ENCODE results near the gene NYAP1. TPM values are rescaled to one million over a fixed set of nuclear protein-coding genes. Genes with fewer than 3 reads are reported as not detected.
"Not testable (repeated sequence)": the region's sequence is repeated elsewhere in the genome, so short reads cannot be mapped to it uniquely, and the experiment has no call there.

The NYAP1 gene
- total RNA-seq, 1 donor, result under 0.01 TPM

DNA sequence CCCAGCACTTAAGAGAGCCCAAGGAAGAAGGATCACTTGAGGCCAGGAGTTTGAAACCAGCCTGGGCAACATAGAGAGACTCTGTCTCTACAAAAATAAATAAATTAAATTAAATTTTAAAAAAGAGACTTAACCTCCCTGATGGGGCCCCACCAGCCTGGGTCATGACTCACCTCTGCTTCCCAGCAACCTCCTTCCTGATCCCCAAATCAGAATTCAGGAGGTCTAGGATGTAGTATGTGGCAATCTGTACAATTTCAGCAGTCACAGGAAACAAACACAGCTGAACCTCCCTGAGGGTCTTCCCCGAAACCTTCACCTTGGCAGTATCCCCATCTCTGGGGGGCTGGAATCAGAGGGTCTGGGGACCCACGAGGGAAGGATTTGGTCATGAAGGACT, 37.7 kb upstream of the NYAP1 start:
- peak; percentile 91 for DNase-seq (ENCODE audit: insufficient read length, low spot score, missing footprints)
- peaks cover 22% of the 10 kb centered on the region for H3K4me1 ChIP-seq (ENCODE audit: insufficient read depth, low read length)

DNA sequence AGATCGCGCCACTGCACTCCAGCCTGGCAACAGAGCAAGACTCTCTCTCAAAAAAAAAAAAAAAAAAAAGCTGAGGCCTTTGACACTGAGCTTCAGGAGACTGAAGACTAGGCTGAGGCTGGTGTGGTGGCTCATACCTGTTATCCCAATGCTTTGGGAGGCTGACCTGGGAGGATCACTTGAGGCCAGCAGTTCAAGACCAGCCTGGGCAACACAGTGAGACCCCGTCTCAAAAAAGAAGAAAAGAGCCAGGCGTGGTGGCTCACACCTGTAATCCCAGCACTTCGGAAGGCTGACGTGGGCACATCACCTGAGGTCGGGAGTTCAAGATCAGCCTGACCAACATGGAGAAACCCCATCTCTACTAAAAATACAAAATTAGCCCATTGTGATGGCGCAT, 36.4 kb upstream of the NYAP1 start:
- H2AFZ ChIP-seq (ENCODE audit: low read length); H3K9me3 ChIP-seq (ENCODE audit: low read depth, low read length); H3K27me3 ChIP-seq (ENCODE audit: insufficient read depth, low read length); DNase-seq (ENCODE audit: insufficient read length, low spot score, missing footprints); H3K27ac ChIP-seq (ENCODE audit: low read depth, low read length); H4K20me1 ChIP-seq (ENCODE audit: insufficient read depth, low read length); H3K4me2 ChIP-seq (ENCODE audit: insufficient read depth, low read length); H3K36me3 ChIP-seq (ENCODE audit: insufficient read depth, low read length); H3K79me2 ChIP-seq (ENCODE audit: insufficient read depth, low read length); H3K4me3 ChIP-seq (ENCODE audit: insufficient read depth, low read length): not testable (repeated sequence)
- H3K4me1 ChIP-seq (ENCODE audit: insufficient read depth, low read length), result peaks cover 22% of the 10 kb centered on the region

More for the DNA sequence above, 37.7 kb upstream of the NYAP1 start:
- H2AFZ ChIP-seq (ENCODE audit: low read length), result peak overlapping the region; percentile 86
- no peak overlapping the region for H3K4me2 ChIP-seq (ENCODE audit: insufficient read depth, low read length)
- peak overlapping the region; percentile 47 for H3K27ac ChIP-seq (ENCODE audit: low read depth, low read length)
- H4K20me1 ChIP-seq (ENCODE audit: insufficient read depth, low read length), result no peaks in the 10 kb centered on the region
- H3K79me2 ChIP-seq (ENCODE audit: insufficient read depth, low read length), result no peaks in the 10 kb centered on the region
- H3K36me3 ChIP-seq (ENCODE audit: insufficient read depth, low read length), result no peaks in the 10 kb centered on the region
- H3K27me3 ChIP-seq (ENCODE audit: insufficient read depth, low read length), result no peaks in the 10 kb centered on the region
- no peak overlapping the region for H3K4me3 ChIP-seq (ENCODE audit: insufficient read depth, low read length)
- H3K9me3 ChIP-seq (ENCODE audit: low read depth, low read length), result no peaks in the 10 kb centered on the region
- TF ChIP-seq, protein P1, sequence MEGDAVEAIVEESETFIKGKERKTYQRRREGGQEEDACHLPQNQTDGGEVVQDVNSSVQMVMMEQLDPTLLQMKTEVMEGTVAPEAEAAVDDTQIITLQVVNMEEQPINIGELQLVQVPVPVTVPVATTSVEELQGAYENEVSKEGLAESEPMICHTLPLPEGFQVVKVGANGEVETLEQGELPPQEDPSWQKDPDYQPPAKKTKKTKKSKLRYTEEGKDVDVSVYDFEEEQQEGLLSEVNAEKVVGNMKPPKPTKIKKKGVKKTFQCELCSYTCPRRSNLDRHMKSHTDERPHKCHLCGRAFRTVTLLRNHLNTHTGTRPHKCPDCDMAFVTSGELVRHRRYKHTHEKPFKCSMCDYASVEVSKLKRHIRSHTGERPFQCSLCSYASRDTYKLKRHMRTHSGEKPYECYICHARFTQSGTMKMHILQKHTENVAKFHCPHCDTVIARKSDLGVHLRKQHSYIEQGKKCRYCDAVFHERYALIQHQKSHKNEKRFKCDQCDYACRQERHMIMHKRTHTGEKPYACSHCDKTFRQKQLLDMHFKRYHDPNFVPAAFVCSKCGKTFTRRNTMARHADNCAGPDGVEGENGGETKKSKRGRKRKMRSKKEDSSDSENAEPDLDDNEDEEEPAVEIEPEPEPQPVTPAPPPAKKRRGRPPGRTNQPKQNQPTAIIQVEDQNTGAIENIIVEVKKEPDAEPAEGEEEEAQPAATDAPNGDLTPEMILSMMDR (IDR thresholded peaks at IDR 0.05; ENCODE audit: extremely low read depth, low read depth, low read length), result no peak

DNA sequence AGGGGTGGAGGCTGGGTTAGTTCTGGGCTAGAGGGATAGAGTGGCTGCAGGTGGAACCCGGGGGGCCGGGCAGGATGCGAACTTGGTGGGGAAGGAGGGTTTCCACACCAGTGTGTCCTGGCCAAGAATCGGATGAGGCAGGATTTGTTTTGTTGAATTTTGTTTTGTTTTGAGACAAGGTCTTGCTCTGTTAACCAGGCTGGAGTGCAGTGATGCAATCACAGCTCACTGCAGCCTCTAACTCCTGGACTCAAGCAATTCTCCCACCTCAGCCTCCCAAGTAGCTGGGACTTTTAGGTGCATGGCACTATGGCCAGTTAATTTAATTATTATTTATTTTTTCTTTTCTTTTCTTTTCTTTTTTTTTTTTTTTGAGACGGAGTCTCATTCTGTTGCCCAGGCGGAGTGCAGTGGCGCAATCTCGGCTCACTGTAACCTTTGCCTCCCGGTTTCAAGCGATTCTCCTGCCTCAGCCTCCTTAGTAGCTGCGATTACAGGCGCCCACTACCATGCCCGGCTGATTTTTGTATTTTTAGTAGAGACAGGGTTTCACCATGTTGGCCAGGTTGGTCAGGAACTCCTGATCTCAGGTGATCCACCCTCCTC, 34.4 kb upstream of the NYAP1 start:
- Histone ChIP-seq H3K4me2 (ENCODE audit: insufficient read depth, low read length) (no peak overlapping the region), H3K4me1 (ENCODE audit: insufficient read depth, low read length) (peaks cover 16% of the 10 kb centered on the region), H4K20me1 (ENCODE audit: insufficient read depth, low read length) (no peaks in the 10 kb centered on the region), H3K4me3 (ENCODE audit: insufficient read depth, low read length) (no peak overlapping the region), H2AFZ (ENCODE audit: low read length) (no peak overlapping the region), H3K27ac (ENCODE audit: low read depth, low read length) (no peak overlapping the region), H3K27me3 (ENCODE audit: insufficient read depth, low read length) (no peaks in the 10 kb centered on the region), H3K79me2 (ENCODE audit: insufficient read depth, low read length) (no peaks in the 10 kb centered on the region), H3K9me3 (ENCODE audit: low read depth, low read length) (no peaks in the 10 kb centered on the region), H3K36me3 (ENCODE audit: insufficient read depth, low read length) (no peaks in the 10 kb centered on the region)
- TF ChIP-seq, protein P1 (IDR thresholded peaks at IDR 0.05; ENCODE audit: extremely low read depth, low read depth, low read length), result no peak
- no peak for DNase-seq (ENCODE audit: insufficient read length, low spot score, missing footprints)

DNA sequence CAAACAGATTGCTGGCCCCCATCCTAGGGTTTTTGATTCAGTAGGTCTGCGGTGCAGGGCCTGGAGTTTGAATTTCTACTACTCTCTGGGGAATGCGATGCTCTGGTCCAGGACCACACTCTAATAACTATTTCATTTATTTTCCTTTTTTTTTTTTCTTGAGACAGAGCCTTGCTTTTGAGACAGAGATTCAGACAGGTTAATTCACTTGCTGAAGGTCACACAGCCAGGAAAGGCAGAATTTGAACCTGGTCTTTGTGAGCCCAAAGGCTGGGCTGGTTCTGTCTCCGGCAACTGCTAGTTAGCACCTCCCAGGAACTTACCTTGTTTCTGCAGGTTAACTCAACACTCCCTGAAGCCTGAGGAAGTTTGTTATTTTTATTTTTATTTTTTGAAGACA, 31.2 kb upstream of the NYAP1 start:
- no peaks in the 10 kb centered on the region for H4K20me1 ChIP-seq (ENCODE audit: insufficient read depth, low read length)
- H3K9me3 ChIP-seq (ENCODE audit: low read depth, low read length), result no peaks in the 10 kb centered on the region
- no peaks in the 10 kb centered on the region for H3K79me2 ChIP-seq (ENCODE audit: insufficient read depth, low read length)
- TF ChIP-seq, protein P1 (IDR thresholded peaks at IDR 0.05; ENCODE audit: extremely low read depth, low read depth, low read length), result no peak
- no peaks in the 10 kb centered on the region for H3K4me1 ChIP-seq (ENCODE audit: insufficient read depth, low read length)
- no peak for DNase-seq (ENCODE audit: insufficient read length, low spot score, missing footprints)
- no peak overlapping the region for H2AFZ ChIP-seq (ENCODE audit: low read length)
- H3K4me2 ChIP-seq (ENCODE audit: insufficient read depth, low read length), result no peak overlapping the region
- no peak overlapping the region for H3K4me3 ChIP-seq (ENCODE audit: insufficient read depth, low read length)
- peaks cover 7% of the 10 kb centered on the region for H3K36me3 ChIP-seq (ENCODE audit: insufficient read depth, low read length)
- H3K27ac ChIP-seq (ENCODE audit: low read depth, low read length), result no peak overlapping the region
- no peaks in the 10 kb centered on the region for H3K27me3 ChIP-seq (ENCODE audit: insufficient read depth, low read length)

DNA sequence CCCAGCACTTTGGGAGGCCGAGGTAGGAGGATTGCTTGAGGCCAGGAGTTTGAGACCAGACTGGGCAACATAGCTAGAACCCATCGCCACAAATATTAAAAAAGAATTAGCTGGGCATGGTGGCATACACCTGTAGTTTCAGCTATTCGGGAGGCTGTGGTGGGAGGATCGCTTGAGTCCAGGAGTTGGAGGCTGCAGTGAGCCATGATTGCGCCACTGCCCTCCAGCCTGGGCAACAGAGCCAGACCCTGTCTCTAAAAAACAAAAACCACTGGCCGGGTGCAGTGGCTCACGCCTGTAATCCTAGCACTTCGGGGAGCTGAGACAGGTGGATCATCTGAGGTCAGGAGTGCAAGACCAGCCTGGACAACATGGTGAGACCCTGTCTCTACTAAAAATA, 29.9 kb upstream of the NYAP1 start:
- H3K27ac ChIP-seq (ENCODE audit: low read depth, low read length); H3K79me2 ChIP-seq (ENCODE audit: insufficient read depth, low read length); H3K4me3 ChIP-seq (ENCODE audit: insufficient read depth, low read length); H3K4me2 ChIP-seq (ENCODE audit: insufficient read depth, low read length); H2AFZ ChIP-seq (ENCODE audit: low read length); H3K36me3 ChIP-seq (ENCODE audit: insufficient read depth, low read length); H3K9me3 ChIP-seq (ENCODE audit: low read depth, low read length); H3K4me1 ChIP-seq (ENCODE audit: insufficient read depth, low read length); DNase-seq (ENCODE audit: insufficient read length, low spot score, missing footprints); H4K20me1 ChIP-seq (ENCODE audit: insufficient read depth, low read length); H3K27me3 ChIP-seq (ENCODE audit: insufficient read depth, low read length): not testable (repeated sequence)
